SK-N-SH treated with all-trans-retinoic acid at 6 μM for 48 hours (cell line): ENCODE measurements around the gene TMEM94.

Experiments
- ATAC-seq: fragments of 200-7000 bp; cut with Tn5 transposase; 3 replicates; pipeline ENCODE4 v1.9.1; 2020; ENCODE audit warnings: mild to moderate bottlenecking, moderate library complexity
- ARNTL ChIP-seq: fragments of 450-650 bp; formaldehyde crosslinking; IDR thresholded peaks from 2 replicates; pipeline ENCODE4 v1.5.0; 2020; ENCODE audit warnings: low read depth, mild to moderate bottlenecking, moderate library complexity, borderline replicate concordance
- BACH2 ChIP-seq: fragments of 250-450 bp; sonication (Bioruptor Pico); IDR thresholded peaks from 2 replicates; pipeline ENCODE4 v1.9.0; 2021; ENCODE audit warnings: mild to moderate bottlenecking, borderline replicate concordance
- CSDC2 ChIP-seq: fragments of 250-450 bp; sonication (Bioruptor Pico); IDR thresholded peaks from 2 replicates; pipeline ENCODE4 v1.5.0; 2020; ENCODE audit warnings: mild to moderate bottlenecking, moderate library complexity
- CSRNP3 ChIP-seq: fragments of 250-450 bp; sonication (Bioruptor Pico); IDR thresholded peaks from 2 replicates; pipeline ENCODE4 v1.5.1; 2021; ENCODE audit warnings: mild to moderate bottlenecking, moderate library complexity
- GLIS3 ChIP-seq: fragments of 250-450 bp; sonication (Bioruptor Pico); IDR thresholded peaks from 2 replicates; pipeline ENCODE4 v1.5.0; 2020; ENCODE audit warnings: mild to moderate bottlenecking, moderate library complexity
- ISL1 ChIP-seq: fragments of 250-450 bp; sonication (Bioruptor Pico); IDR thresholded peaks from 2 replicates; pipeline ENCODE4 v2.1.2; 2022; ENCODE audit warnings: mild to moderate bottlenecking, moderate library complexity
- POU6F1 ChIP-seq: fragments of 250-450 bp; sonication (Bioruptor Pico); IDR thresholded peaks from 2 replicates; pipeline ENCODE4 v1.8.0; 2021; ENCODE audit warnings: low read depth, mild to moderate bottlenecking, moderate library complexity, borderline replicate concordance
- RARB ChIP-seq: fragments of 250-450 bp; sonication (Bioruptor Pico); IDR thresholded peaks from 2 replicates; pipeline ENCODE4 v1.8.0; 2021; ENCODE audit warnings: mild to moderate bottlenecking, moderate library complexity
- SNAI2 ChIP-seq: fragments of 250-450 bp; sonication (Bioruptor Pico); IDR thresholded peaks from 2 replicates; pipeline ENCODE4 v1.5.0; 2020; ENCODE audit warnings: mild to moderate bottlenecking, moderate library complexity
- TCF4 ChIP-seq: fragments of 250-450 bp; sonication (Bioruptor Pico); IDR thresholded peaks from 2 replicates; pipeline ENCODE4 v1.8.0; 2021; ENCODE audit warnings: mild to moderate bottlenecking, moderate library complexity, borderline replicate concordance
- TOX ChIP-seq: fragments of 250-450 bp; sonication (Bioruptor Pico); IDR thresholded peaks from 2 replicates; pipeline ENCODE4 v1.8.0; 2021; ENCODE audit warnings: mild to moderate bottlenecking, moderate library complexity, borderline replicate concordance
- TSHZ2 ChIP-seq: fragments of 250-450 bp; sonication (Bioruptor Pico); IDR thresholded peaks from 2 replicates; pipeline ENCODE4 v1.5.0; 2020; ENCODE audit warnings: mild to moderate bottlenecking, moderate library complexity
- ZC3H10 ChIP-seq: fragments of 250-450 bp; sonication (Bioruptor Pico); IDR thresholded peaks from 2 replicates; pipeline ENCODE4 v1.5.1; 2021; ENCODE audit warnings: mild to moderate bottlenecking, moderate library complexity
- ZFP3 ChIP-seq: fragments of 250-450 bp; sonication (Bioruptor Pico); IDR thresholded peaks from 2 replicates; pipeline ENCODE4 v1.5.0; 2020; ENCODE audit warnings: mild to moderate bottlenecking, moderate library complexity
- ZFP30 ChIP-seq: fragments of 450-650 bp; formaldehyde crosslinking; IDR thresholded peaks from 2 replicates; pipeline ENCODE4 v1.5.0; 2022; ENCODE audit warnings: mild to moderate bottlenecking, moderate library complexity
- ZNF565 ChIP-seq: fragments of 450-650 bp; formaldehyde crosslinking; conservative IDR thresholded peaks from 2 replicates; pipeline ENCODE4 v1.5.0; 2020; ENCODE audit warnings: low read depth, mild to moderate bottlenecking, moderate library complexity
- ZNF70 ChIP-seq: fragments of 450-650 bp; formaldehyde crosslinking; IDR thresholded peaks from 2 replicates; pipeline ENCODE4 v1.5.0; 2020; ENCODE audit warnings: mild to moderate bottlenecking, moderate library complexity
- ZNF8 ChIP-seq: fragments of 450-650 bp; formaldehyde crosslinking; IDR thresholded peaks from 2 replicates; pipeline ENCODE4 v1.5.0; 2020; ENCODE audit warnings: mild to moderate bottlenecking, moderate library complexity
- TF ChIP-seq, protein P1 (sequence below): fragments of 250-450 bp; sonication (Bioruptor Pico); IDR thresholded peaks from 2 replicates; pipeline ENCODE4 v1.8.0; 2020; ENCODE audit warnings: mild to moderate bottlenecking, moderate library complexity, borderline replicate concordance

Gene TMEM94

DNA sequence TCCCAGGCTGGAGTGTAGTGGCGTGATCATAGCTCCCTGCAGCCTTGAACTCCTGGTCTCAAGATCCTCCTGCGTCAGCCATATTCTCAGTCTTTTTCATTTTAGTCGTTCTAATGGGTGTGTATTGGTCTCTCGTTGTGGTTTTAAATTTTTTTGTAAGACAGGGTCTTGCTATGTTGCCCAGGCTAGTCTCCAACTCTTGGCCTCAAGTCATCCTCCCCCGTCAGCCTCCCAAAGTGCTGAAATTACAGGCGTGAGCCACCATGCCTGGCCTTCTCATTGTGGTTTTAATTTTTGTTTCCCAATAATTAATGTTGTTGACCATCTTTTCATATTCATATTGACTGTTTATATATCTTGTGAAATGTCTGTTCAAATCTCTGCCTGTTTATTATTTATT is 8.6 kb downstream of the TMEM94 start:
- ATAC-seq = no peak
- TF ChIP-seq ZFP3 (CRISPR knock-in tag) = no peak
- TF ChIP-seq ZNF565 (CRISPR knock-in tag) = no peak
- TF ChIP-seq ISL1 (CRISPR knock-in tag) = no peak
- no peak for TF ChIP-seq TOX (CRISPR knock-in tag)
- TF ChIP-seq CSDC2 = no peak
- no peak for TF ChIP-seq BACH2 (CRISPR knock-in tag)
- no peak for TF ChIP-seq SNAI2
- no peak for TF ChIP-seq ZNF70 (CRISPR knock-in tag)
- TF ChIP-seq ARNTL (CRISPR knock-in tag) = no peak
- TF ChIP-seq, protein P1, sequence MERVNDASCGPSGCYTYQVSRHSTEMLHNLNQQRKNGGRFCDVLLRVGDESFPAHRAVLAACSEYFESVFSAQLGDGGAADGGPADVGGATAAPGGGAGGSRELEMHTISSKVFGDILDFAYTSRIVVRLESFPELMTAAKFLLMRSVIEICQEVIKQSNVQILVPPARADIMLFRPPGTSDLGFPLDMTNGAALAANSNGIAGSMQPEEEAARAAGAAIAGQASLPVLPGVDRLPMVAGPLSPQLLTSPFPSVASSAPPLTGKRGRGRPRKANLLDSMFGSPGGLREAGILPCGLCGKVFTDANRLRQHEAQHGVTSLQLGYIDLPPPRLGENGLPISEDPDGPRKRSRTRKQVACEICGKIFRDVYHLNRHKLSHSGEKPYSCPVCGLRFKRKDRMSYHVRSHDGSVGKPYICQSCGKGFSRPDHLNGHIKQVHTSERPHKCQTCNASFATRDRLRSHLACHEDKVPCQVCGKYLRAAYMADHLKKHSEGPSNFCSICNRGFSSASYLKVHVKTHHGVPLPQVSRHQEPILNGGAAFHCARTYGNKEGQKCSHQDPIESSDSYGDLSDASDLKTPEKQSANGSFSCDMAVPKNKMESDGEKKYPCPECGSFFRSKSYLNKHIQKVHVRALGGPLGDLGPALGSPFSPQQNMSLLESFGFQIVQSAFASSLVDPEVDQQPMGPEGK = no peak

- no peak; the same call in 2 of the 3 replicates for ATAC-seq
- TF ChIP-seq TOX (CRISPR knock-in tag) (no peak), TCF4 (CRISPR knock-in tag) (no peak), CSDC2 (no peak), BACH2 (CRISPR knock-in tag) (no peak), ARNTL (CRISPR knock-in tag) (no peak), ZNF70 (CRISPR knock-in tag) (no peak), ZNF565 (CRISPR knock-in tag) (no peak), ZC3H10 (CRISPR knock-in tag) (no peak), ZNF8 (CRISPR knock-in tag) (no peak), RARB (CRISPR knock-in tag) (no peak), SNAI2 (no peak), TSHZ2 (no peak), ISL1 (CRISPR knock-in tag) (no peak), GLIS3 (no peak), ZFP30 (CRISPR knock-in tag) (no peak), CSRNP3 (no peak), POU6F1 (CRISPR knock-in tag) (no peak), ZFP3 (CRISPR knock-in tag) (no peak)
- TF ChIP-seq, protein P1 = no peak
These were observed 11.9 kb downstream of the TMEM94 start for GRCh38 chr17:75468291-75468754.

DNA sequence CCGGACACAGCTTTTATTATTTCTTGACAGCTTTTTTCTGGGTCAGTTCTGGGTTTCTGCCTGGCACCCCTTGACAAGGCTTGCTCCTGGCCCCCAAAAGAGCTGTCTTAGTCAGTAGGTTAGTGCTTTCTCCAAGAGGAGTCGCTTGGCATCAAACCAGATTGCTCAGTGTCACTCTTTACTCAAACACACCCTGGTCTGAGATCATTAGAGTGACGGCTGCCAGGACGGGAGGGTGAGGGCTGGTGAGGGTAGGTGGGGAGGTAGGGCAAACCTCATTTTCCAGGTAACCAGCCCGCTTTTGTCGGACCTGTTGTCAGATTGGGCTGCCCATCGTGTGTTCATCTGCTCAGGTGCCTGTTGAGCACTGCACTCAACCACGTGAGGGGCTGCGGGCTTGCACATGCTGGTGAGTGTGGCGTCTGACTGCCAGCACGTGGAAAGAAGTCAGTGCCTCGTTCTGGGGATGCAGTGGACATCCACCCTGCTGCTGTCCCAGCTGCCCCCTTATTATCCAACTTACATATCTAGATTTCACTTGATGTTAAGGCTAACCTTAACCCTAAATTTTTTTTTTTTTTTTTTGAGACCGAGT is 12.4 kb downstream of the TMEM94 start:
- TF ChIP-seq ZFP3 (CRISPR knock-in tag) (no peak), ISL1 (CRISPR knock-in tag) (no peak), RARB (CRISPR knock-in tag) (no peak), SNAI2 (no peak), TOX (CRISPR knock-in tag) (no peak), TCF4 (CRISPR knock-in tag) (no peak), CSRNP3 (no peak), CSDC2 (no peak)
- no peak; the same call in 2 of the 3 replicates for ATAC-seq
